PC-3 (cell line): ENCODE results near the gene COPS2. TPM values are rescaled to one million over a fixed set of nuclear protein-coding genes. Genes with fewer than 3 reads are reported as not detected.

Source experiments
- ATAC-seq: fragments of 200-7000 bp; cut with Tn5 transposase; 2 replicates; pipeline ENCODE4 v1.9.1; 2020; ENCODE audit warnings: mild to moderate bottlenecking, moderate library complexity
- BruUV-seq: library from RNA; stranded (reverse); fragments of 400-500 nt; replicated peaks from 2 replicates; lab custom pipeline; 2021; lab: Mats Ljungman, UMichigan
- CTCF ChIA-PET: fragments of 300-600 bp; sonication (Branson Sonifier 250); formaldehyde crosslinking; loops from one replicate; lab custom pipeline; 2022; ENCODE audit warnings: antibody characterized with exemption; lab: Charles Lee
- POLR2A ChIA-PET: fragments of 300-600 bp; sonication (Branson Sonifier 250); formaldehyde crosslinking; loops from one replicate; lab custom pipeline; 2022; ENCODE audit warnings: antibody characterized with exemption; ENCODE audit not compliant: unreplicated experiment; lab: Charles Lee
- DNase-seq: peaks from one replicate; pipeline ENCODE4 v3.0.0-alpha.2; 2015
- H2AFZ ChIP-seq: fragments of 300-600 bp; sonication (generic); 2 replicates; pipeline ENCODE4 v1.6.0; 2016; ENCODE audit warnings: antibody characterized with exemption, low read length
- H3F3A ChIP-seq: fragments of 300-600 bp; sonication (generic); one replicate; pipeline ENCODE4 v1.6.0; 2017; ENCODE audit warnings: antibody characterized with exemption, low read length, control low read depth, mild to moderate bottlenecking; ENCODE audit not compliant: unreplicated experiment
- H3K27ac ChIP-seq: fragments of 300-600 bp; sonication (generic); 2 replicates; pipeline ENCODE4 v1.5.1; 2016; ENCODE audit warnings: mild to moderate bottlenecking, low read length
- H3K27me3 ChIP-seq: fragments of 300-600 bp; sonication (generic); 2 replicates; pipeline ENCODE4 v1.6.1; 2016; ENCODE audit warnings: low read length, mixed read lengths
- H3K36me3 ChIP-seq: fragments of 300-600 bp; sonication (generic); 2 replicates; pipeline ENCODE4 v1.6.1; 2016; ENCODE audit warnings: low read depth, mixed run types, low read length, mixed read lengths
- H3K4me1 ChIP-seq: fragments of 300-600 bp; sonication (generic); 2 replicates; pipeline ENCODE4 v1.5.1; 2016; ENCODE audit warnings: low read length; ENCODE audit not compliant: insufficient read depth
- H3K4me2 ChIP-seq: fragments of 300-600 bp; sonication (generic); 2 replicates; pipeline ENCODE4 v1.6.0; 2016; ENCODE audit warnings: low read length
- H3K4me3 ChIP-seq: fragments of 300-600 bp; sonication (generic); 2 replicates; pipeline ENCODE4 v1.5.1; 2016; ENCODE audit warnings: mild to moderate bottlenecking, low read length, mixed read lengths
- H3K79me2 ChIP-seq: fragments of 300-600 bp; sonication (generic); 2 replicates; pipeline ENCODE4 v1.6.1; 2017; ENCODE audit warnings: low read length, mixed read lengths
- H3K9ac ChIP-seq: fragments of 300-600 bp; sonication (generic); 2 replicates; pipeline ENCODE4 v1.6.0; 2016; ENCODE audit warnings: mild to moderate bottlenecking, low read length
- H3K9me2 ChIP-seq: fragments of 300-600 bp; sonication (generic); replicated peaks from 2 replicates; pipeline ENCODE4 v1.6.1; 2016; ENCODE audit warnings: mixed run types, low read length, mixed read lengths
- H3K9me3 ChIP-seq: fragments of 300-600 bp; sonication (generic); 2 replicates; pipeline ENCODE4 v1.6.1; 2016; ENCODE audit warnings: low read length, mixed read lengths
- H4K20me1 ChIP-seq: fragments of 300-600 bp; sonication (generic); 2 replicates; pipeline ENCODE4 v1.6.1; 2016; ENCODE audit warnings: low read length, mixed read lengths
- CTCF ChIP-seq: fragments of 300-600 bp; sonication (generic); conservative IDR thresholded peaks from 2 replicates; pipeline ENCODE4 v1.5.1; 2017; ENCODE audit warnings: antibody characterized with exemption, low read depth, mild to moderate bottlenecking, low read length
- EZH2 ChIP-seq: fragments of 300-600 bp; sonication (generic); IDR thresholded peaks from one replicate; pipeline ENCODE4 v1.6.1; 2017; ENCODE audit warnings: antibody characterized with exemption, mild to moderate bottlenecking, low read length; ENCODE audit not compliant: unreplicated experiment
- EZH2phosphoT487 ChIP-seq: fragments of 300-600 bp; sonication (generic); IDR thresholded peaks from 2 replicates; pipeline ENCODE4 v1.6.1; 2018; ENCODE audit warnings: mild to moderate bottlenecking, antibody characterized with exemption, low read length, borderline replicate concordance
- intact Hi-C: fragments of 100-400 bp; cut with micrococcal nuclease; formaldehyde crosslinking; loops from 2 replicates; pipeline ENCODE4 v1.9.0; 2023
- total RNA-seq: library from RNA; depleted of rRNA; stranded (reverse); fragments of >200 nt; gene quantifications from 2 replicates; pipeline ENCODE4 v1.2.3, GENCODE V29; 2014

Gene COPS2
- total RNA-seq, 1 experiment from 2014 or later = 30.4 TPM

- no peaks in the 10 kb centered on the region for H3K27me3 ChIP-seq
- H3F3A ChIP-seq = no peaks in the 10 kb centered on the region
- H3K4me2 ChIP-seq = no peak overlapping the region
- peaks cover 5% of the 10 kb centered on the region; the same call in 1 of the 2 replicates for H3K36me3 ChIP-seq
- H2AFZ ChIP-seq = no peak overlapping the region
- H3K79me2 ChIP-seq = peaks cover 97% of the 10 kb centered on the region
- peaks cover 19% of the 10 kb centered on the region for H3K4me1 ChIP-seq
- POLR2A ChIA-PET = no interaction called here
- no peak for ATAC-seq
- no peak for TF ChIP-seq CTCF
- no peak for TF ChIP-seq EZH2phosphoT487
- TF ChIP-seq EZH2 = no peak
- no peak overlapping the region for H3K27ac ChIP-seq
- CTCF ChIA-PET = no interaction called here
- intact Hi-C loops = no loop called here
- H4K20me1 ChIP-seq = peaks cover 53% of the 10 kb centered on the region
- H3K9ac ChIP-seq = no peak overlapping the region
- H3K9me2 ChIP-seq = no peaks in the 10 kb centered on the region
- H3K4me3 ChIP-seq = no peak overlapping the region
- no TSS peak for BruUV-seq
- H3K9me3 ChIP-seq = no peaks in the 10 kb centered on the region
- no peak for DNase-seq
Measured at GRCh38 chr15:49151831-49152230, 3.6 kb downstream of the COPS2 start.

DNA sequence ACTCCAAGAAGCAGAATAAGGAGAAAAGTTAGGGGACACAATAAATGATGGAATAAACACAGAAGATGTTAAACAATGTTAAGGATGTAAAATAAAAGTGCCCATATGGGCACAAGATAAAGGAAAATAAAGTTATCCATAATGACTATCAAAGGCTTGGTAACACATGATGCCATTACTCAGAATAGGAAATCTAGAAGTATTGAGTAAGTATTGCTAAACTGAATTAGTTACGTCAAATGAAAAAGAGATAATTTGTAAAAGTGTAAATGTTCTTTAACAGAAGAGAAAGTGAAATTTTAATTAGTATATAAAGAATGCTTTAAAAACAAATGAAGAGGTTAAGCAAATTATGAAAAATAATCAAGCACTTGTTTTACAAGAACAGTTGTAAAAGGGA, 6.7 kb downstream of the COPS2 start:
- H2AFZ ChIP-seq = no peak overlapping the region
- no peak overlapping the region for H3K4me2 ChIP-seq
- H3K9me2 ChIP-seq = no peaks in the 10 kb centered on the region
- peaks cover 17% of the 10 kb centered on the region for H3K36me3 ChIP-seq
- DNase-seq = no peak
- no peaks in the 10 kb centered on the region for H3F3A ChIP-seq
- H3K4me3 ChIP-seq = no peak overlapping the region
- BruUV-seq = no TSS peak
- ATAC-seq = no peak
- H3K9ac ChIP-seq = no peak overlapping the region
- no peak for TF ChIP-seq EZH2phosphoT487
- no peak for TF ChIP-seq EZH2
- TF ChIP-seq CTCF = no peak
- no peaks in the 10 kb centered on the region for H3K9me3 ChIP-seq
- intact Hi-C loops = loop anchor here (5.0 to 10.0 kb wide), 2 partner anchors 101 to 164 kb away; partner anchors contain the start of gene SECISBP2L
- H4K20me1 ChIP-seq = peaks cover 53% of the 10 kb centered on the region
- H3K79me2 ChIP-seq = peaks cover 96% of the 10 kb centered on the region
- ChIA-PET CTCF (no interaction called here), POLR2A (no interaction called here)
- no peak overlapping the region for H3K27ac ChIP-seq
- no peaks in the 10 kb centered on the region for H3K27me3 ChIP-seq
- peaks cover 21% of the 10 kb centered on the region for H3K4me1 ChIP-seq

- no peaks in the 10 kb centered on the region for H3K27me3 ChIP-seq
- ATAC-seq (no peak), DNase-seq (no peak)
- peaks cover 92% of the 10 kb centered on the region for H3K79me2 ChIP-seq
- BruUV-seq = no TSS peak
- ChIA-PET POLR2A (no interaction called here), CTCF (no interaction called here)
- H3K4me3 ChIP-seq = no peak overlapping the region
- peaks cover 19% of the 10 kb centered on the region for H3K36me3 ChIP-seq
- no peak overlapping the region for H3K9ac ChIP-seq
- no peak overlapping the region for H3K27ac ChIP-seq
- no peaks in the 10 kb centered on the region for H3K9me2 ChIP-seq
- H3F3A ChIP-seq = no peaks in the 10 kb centered on the region
- H3K4me2 ChIP-seq = no peak overlapping the region
- peaks cover 48% of the 10 kb centered on the region for H4K20me1 ChIP-seq
- peaks cover 17% of the 10 kb centered on the region for H3K4me1 ChIP-seq
- no peaks in the 10 kb centered on the region for H3K9me3 ChIP-seq
- H2AFZ ChIP-seq = no peak overlapping the region
- intact Hi-C loops = loop anchor here (5.0 to 10.0 kb wide), 2 partner anchors 101 to 163 kb away; partner anchors contain the start of gene SECISBP2L
- TF ChIP-seq CTCF = no peak
- no peak for TF ChIP-seq EZH2phosphoT487
- no peak for TF ChIP-seq EZH2
Measured at GRCh38 chr15:49148298-49148697, 7.1 kb downstream of the COPS2 start.
